ENCODE measurements around the gene VIT.

The VIT gene

GRCh38 chr2:36743954-36744353 is 47.4 kb downstream of the VIT start:
- TF ChIP-seq CTCF (IDR thresholded peaks at IDR 0.05; ENCODE audit: insufficient read depth, low read length, poor library complexity, severe bottlenecking) (no peak), EZH2phosphoT487 (conservative IDR thresholded peaks at IDR 0.05; ENCODE audit: low read length) (no peak)
- H3K9ac ChIP-seq (ENCODE audit: low read length) = no peak overlapping the region
- no peaks in the 10 kb centered on the region for H3K36me3 ChIP-seq (ENCODE audit: low read length)
- no peaks in the 10 kb centered on the region for H4K20me1 ChIP-seq (ENCODE audit: low read depth, low read length)
- H2AFZ ChIP-seq (ENCODE audit: low read depth, low read length, severe bottlenecking) = no peak overlapping the region
- no peaks in the 10 kb centered on the region for H3K9me2 ChIP-seq (replicated peaks; ENCODE audit: insufficient read depth, low read length)
- H3K79me2 ChIP-seq (ENCODE audit: insufficient read depth, low read length) = no peaks in the 10 kb centered on the region
- no peak overlapping the region for H3K27ac ChIP-seq (ENCODE audit: low read depth, low read length)
- H3F3A ChIP-seq (ENCODE audit: insufficient read depth) = no peaks in the 10 kb centered on the region
- H3K4me3 ChIP-seq (ENCODE audit: insufficient read depth, low read length, poor library complexity, severe bottlenecking) = no peak overlapping the region
- H3K4me2 ChIP-seq (ENCODE audit: low read depth, low read length, poor library complexity, severe bottlenecking) = no peak overlapping the region
- no peaks in the 10 kb centered on the region for H3K9me3 ChIP-seq (ENCODE audit: insufficient read depth, low read length)
- no peaks in the 10 kb centered on the region for H3K27me3 ChIP-seq (ENCODE audit: low read length)

- no peak for TF ChIP-seq EZH2phosphoT487 (conservative IDR thresholded peaks at IDR 0.05; ENCODE audit: low read length)
- TF ChIP-seq CTCF (IDR thresholded peaks at IDR 0.05; ENCODE audit: insufficient read depth, low read length, poor library complexity, severe bottlenecking) = no peak
- Histone ChIP-seq H3K36me3 (ENCODE audit: low read length) (no peaks in the 10 kb centered on the region), H3K9ac (ENCODE audit: low read length) (no peak overlapping the region), H3K9me3 (ENCODE audit: insufficient read depth, low read length) (no peaks in the 10 kb centered on the region), H3F3A (ENCODE audit: insufficient read depth) (no peaks in the 10 kb centered on the region), H3K4me2 (ENCODE audit: low read depth, low read length, poor library complexity, severe bottlenecking) (no peak overlapping the region), H3K27ac (ENCODE audit: low read depth, low read length) (no peak overlapping the region), H3K9me2 (replicated peaks; ENCODE audit: insufficient read depth, low read length) (no peaks in the 10 kb centered on the region), H3K4me3 (ENCODE audit: insufficient read depth, low read length, poor library complexity, severe bottlenecking) (no peak overlapping the region), H2AFZ (ENCODE audit: low read depth, low read length, severe bottlenecking) (no peak overlapping the region), H3K79me2 (ENCODE audit: insufficient read depth, low read length) (no peaks in the 10 kb centered on the region), H3K27me3 (ENCODE audit: low read length) (no peaks in the 10 kb centered on the region), H4K20me1 (ENCODE audit: low read depth, low read length) (no peaks in the 10 kb centered on the region)
Observed at GRCh38 chr2:36748166-36748565, 51.7 kb downstream of the VIT start.

- no peaks in the 10 kb centered on the region for H3K79me2 ChIP-seq (ENCODE audit: insufficient read depth, low read length)
- TF ChIP-seq EZH2phosphoT487 (conservative IDR thresholded peaks at IDR 0.05; ENCODE audit: low read length) (no peak), CTCF (IDR thresholded peaks at IDR 0.05; ENCODE audit: insufficient read depth, low read length, poor library complexity, severe bottlenecking) (no peak)
- H2AFZ ChIP-seq (ENCODE audit: low read depth, low read length, severe bottlenecking) = no peak overlapping the region
- no peaks in the 10 kb centered on the region for H3K36me3 ChIP-seq (ENCODE audit: low read length)
- no peak overlapping the region for H3K27ac ChIP-seq (ENCODE audit: low read depth, low read length)
- no peaks in the 10 kb centered on the region for H4K20me1 ChIP-seq (ENCODE audit: low read depth, low read length)
- no peak overlapping the region for H3K4me3 ChIP-seq (ENCODE audit: insufficient read depth, low read length, poor library complexity, severe bottlenecking)
- H3F3A ChIP-seq (ENCODE audit: insufficient read depth) = no peaks in the 10 kb centered on the region
- no peak overlapping the region for H3K4me2 ChIP-seq (ENCODE audit: low read depth, low read length, poor library complexity, severe bottlenecking)
- H3K9me3 ChIP-seq (ENCODE audit: insufficient read depth, low read length) = no peaks in the 10 kb centered on the region
- H3K27me3 ChIP-seq (ENCODE audit: low read length) = no peaks in the 10 kb centered on the region
- H3K9ac ChIP-seq (ENCODE audit: low read length) = no peak overlapping the region
- H3K9me2 ChIP-seq (replicated peaks; ENCODE audit: insufficient read depth, low read length) = no peaks in the 10 kb centered on the region
Observed at GRCh38 chr2:36750101-36750500, 53.6 kb downstream of the VIT start.

Measured in SU-DHL-6 (cell line).